22Rv1 (cell line): ENCODE data around the gene POU2F3.

Experiments used
- ZFX ChIP-seq: fragments of 450-650 bp; IDR thresholded peaks from 2 replicates; pipeline ENCODE4 v1.6.1; 2017; ENCODE audit warnings: antibody characterized with exemption, borderline replicate concordance
- TF ChIP-seq, protein P1 (sequence below): fragments of 450-650 bp; IDR thresholded peaks from 2 replicates; pipeline ENCODE4 v1.5.1; 2017; ENCODE audit warnings: mild to moderate bottlenecking

DNA sequence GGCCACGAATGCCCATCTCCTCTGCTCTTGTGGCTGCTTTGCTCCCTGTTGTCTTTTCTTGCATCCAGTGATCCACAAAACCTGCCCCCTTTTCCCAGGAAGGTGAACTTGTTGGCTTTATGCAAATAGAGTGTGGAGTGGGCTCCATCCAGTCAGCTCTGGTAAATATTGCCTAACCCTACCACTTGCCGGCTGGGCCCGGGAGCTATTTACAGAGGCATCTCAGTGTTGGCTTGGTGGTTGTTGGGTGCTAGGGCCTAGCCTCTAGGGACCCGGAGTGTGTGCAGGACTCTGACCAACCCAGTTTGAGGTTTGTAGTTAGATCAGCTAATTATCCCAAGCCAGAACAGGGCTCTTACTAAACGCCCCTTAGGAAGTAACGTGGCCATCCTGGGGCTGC is 44.3 kb downstream of the POU2F3 start:
- TF ChIP-seq, protein P1, sequence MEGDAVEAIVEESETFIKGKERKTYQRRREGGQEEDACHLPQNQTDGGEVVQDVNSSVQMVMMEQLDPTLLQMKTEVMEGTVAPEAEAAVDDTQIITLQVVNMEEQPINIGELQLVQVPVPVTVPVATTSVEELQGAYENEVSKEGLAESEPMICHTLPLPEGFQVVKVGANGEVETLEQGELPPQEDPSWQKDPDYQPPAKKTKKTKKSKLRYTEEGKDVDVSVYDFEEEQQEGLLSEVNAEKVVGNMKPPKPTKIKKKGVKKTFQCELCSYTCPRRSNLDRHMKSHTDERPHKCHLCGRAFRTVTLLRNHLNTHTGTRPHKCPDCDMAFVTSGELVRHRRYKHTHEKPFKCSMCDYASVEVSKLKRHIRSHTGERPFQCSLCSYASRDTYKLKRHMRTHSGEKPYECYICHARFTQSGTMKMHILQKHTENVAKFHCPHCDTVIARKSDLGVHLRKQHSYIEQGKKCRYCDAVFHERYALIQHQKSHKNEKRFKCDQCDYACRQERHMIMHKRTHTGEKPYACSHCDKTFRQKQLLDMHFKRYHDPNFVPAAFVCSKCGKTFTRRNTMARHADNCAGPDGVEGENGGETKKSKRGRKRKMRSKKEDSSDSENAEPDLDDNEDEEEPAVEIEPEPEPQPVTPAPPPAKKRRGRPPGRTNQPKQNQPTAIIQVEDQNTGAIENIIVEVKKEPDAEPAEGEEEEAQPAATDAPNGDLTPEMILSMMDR: no peak
- TF ChIP-seq ZFX: no peak
